Cardiac septum (tissue), 1 donor: ENCODE data around the gene MRPL22. TPM values are rescaled to one million over a fixed set of nuclear protein-coding genes. Genes with fewer than 3 reads are reported as not detected.
"Not testable (repeated sequence)": the region's sequence is repeated elsewhere in the genome, so short reads cannot be mapped to it uniquely, and the experiment has no call there.

Experiments
- DNase-seq: peaks from one replicate; pipeline ENCODE4 v3.0.0-alpha.2; 2020; ENCODE audit warnings: low spot score
- intact Hi-C: fragments of 100-400 bp; cut with DNase I; formaldehyde crosslinking; loops from one replicate; pipeline ENCODE4 v1.14.0; 2022
- total RNA-seq: library from RNA; stranded (reverse); fragmentation: NEBNext Ultra II Directional; extraction: Animal tissue kit (Norgen Biotek cat#: 25700); gene quantifications from one replicate; pipeline ENCODE4 v1.2.1, GENCODE V29; 2021
- donor health status: DM: no; HTN: no; CAD: no.

The MRPL22 gene
- total RNA-seq, 1 donor from 2014 or later = 60.8 TPM

DNA sequence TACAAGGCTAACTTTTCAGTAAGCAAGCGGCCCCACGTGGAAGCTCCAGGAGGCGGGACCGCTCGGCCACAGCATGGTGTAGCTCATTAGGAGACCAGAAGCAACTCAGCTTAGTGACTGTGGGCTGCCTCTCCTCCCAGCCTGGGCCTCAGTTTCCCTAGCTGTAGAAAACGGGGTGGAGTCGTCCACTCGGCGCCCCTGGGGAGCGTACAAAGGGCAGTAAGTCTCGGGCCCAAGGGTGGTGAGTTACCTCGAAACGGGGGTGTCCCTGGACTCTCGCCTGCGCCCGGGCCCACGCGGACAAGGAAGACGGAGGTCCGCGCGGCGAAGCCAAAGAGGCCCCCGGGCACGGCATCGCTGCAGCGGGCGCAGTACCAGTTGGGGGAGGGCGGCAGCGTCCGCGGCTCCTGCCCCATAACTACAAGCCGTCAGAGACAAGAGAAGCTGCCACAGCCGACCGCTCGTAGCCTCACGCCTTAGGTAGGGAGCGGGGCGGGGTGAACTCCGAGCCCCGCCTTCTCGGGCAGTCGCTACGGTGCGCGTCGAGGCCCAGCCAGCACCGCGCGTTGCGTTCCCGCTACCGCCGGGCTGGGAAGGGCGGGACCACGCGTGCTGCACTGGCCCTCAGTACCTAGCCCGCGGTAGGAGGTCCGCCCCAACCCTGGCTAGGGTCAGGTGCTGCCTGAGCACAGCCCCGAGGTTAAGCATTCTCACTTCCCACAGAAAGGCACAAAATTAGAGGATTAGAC lies 3.0 kb upstream of the MRPL22 start, which contains the start of gene GEMIN5:
Gene GEMIN5, minus strand, starts transcription at position 494 of the 749 bp plus-strand sequence. Its CDS starts 78 bp downstream, at position 416.
- peak; percentile 95 for DNase-seq
- intact Hi-C loops = loop anchor here (10.0 kb wide), 1 partner anchor 283 kb away; no protein-coding TSS in a partner anchor

DNA sequence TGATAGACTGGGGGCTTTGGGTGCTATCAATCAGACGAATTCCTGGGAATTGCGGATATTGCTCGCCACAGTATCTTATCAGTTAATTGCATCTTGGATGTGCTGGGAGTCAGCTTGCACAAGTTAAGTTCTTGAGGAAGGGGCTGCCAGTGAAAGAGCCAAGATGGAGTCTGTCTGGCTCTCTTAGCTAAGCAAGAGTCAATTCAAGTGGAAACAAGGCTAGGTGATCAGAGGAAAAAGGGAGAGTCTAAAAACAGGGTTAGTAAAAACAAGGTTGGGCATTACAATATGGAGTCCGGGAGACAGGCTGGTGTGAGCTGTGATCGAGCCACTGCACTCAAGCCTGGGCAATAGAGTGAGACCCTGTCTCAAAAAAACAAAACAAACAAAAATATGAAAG lies 1.5 kb upstream of the MRPL22 start:
- intact Hi-C loops = loop anchor here (10.0 kb wide), 1 partner anchor 285 kb away; no protein-coding TSS in a partner anchor
- not testable (repeated sequence) for DNase-seq

- DNase-seq = no peak
- intact Hi-C loops = no loop called here
Measured at GRCh38 chr5:154940375-154940771, 500 bp upstream of the MRPL22 start.

DNA sequence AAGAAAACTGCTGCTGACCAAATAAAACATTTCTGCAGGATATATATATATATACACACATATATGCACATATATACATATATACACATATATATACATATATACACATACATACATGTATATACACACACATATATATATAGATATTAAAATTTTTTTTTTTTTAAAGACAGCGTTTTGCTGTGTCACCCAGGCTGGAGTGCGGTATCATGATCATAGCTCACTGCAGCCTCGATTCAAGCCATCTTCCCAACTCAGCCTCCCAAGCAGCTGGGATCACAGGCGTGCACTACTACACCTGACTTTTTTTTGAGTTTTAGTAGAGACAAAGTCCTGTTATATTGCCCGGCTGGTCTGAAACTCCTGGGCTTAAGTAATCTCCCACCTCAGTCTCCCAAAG lies 2.7 kb downstream of the MRPL22 start:
- no peak for DNase-seq
- intact Hi-C loops = no loop called here

GRCh38 chr5:154944716-154945115 lies 3.8 kb downstream of the MRPL22 start:
- intact Hi-C loops = no loop called here
- no peak for DNase-seq

DNA sequence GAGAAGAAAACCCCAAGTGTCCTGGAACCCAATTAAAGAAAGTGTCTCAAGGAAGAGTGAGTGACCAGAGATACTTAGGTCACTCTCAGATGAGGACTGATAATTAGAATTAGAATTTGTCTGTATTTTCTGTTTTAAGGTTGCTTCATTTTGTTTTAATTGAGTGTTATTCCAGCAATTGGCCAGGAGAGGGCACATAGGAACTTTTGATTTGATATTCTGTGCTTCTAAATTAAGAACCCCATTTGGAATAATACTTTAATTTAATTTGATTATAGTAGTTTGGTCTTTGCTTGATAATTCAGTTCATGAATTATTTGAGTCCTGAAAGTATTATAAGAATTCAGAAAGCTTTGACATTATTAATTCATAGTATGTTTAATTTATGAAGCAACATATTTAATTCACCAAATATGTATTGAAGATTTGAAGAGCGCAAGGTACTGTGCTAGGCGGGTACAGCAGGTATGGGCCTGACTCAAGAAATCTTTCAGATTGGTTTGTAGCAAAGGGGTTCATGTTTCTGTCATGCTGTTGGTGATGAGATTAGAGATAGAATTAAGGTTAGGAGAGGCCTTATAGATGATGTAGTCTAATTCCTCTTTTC lies 4.9 kb downstream of the MRPL22 start:
- intact Hi-C loops = no loop called here
- DNase-seq = no peak

GRCh38 chr5:154947778-154948177 lies 6.9 kb downstream of the MRPL22 start:
- intact Hi-C loops = no loop called here
- no peak for DNase-seq

DNA sequence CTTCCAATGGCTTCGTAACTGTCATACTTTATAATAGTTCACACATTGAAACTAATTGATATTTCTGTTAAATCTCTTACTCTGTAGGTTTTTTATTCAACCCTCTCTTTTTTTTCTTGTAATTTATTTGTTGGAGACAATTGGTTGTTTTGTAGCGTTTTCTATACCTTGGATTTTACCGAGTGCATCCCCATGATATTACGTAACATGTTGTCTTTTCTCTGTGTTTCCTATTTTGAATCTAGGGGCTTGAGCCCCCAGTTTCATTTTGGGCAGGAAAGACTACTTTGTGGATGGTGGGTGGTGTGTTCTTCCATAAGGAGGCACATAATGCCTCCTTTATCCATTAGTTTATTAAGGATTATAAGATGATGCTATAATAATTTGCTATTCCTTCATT lies 7.4 kb downstream of the MRPL22 start:
- DNase-seq = no peak
- intact Hi-C loops = no loop called here

- no peak for DNase-seq
- intact Hi-C loops = no loop called here
Measured at GRCh38 chr5:154949781-154950180, 8.9 kb downstream of the MRPL22 start.

DNA sequence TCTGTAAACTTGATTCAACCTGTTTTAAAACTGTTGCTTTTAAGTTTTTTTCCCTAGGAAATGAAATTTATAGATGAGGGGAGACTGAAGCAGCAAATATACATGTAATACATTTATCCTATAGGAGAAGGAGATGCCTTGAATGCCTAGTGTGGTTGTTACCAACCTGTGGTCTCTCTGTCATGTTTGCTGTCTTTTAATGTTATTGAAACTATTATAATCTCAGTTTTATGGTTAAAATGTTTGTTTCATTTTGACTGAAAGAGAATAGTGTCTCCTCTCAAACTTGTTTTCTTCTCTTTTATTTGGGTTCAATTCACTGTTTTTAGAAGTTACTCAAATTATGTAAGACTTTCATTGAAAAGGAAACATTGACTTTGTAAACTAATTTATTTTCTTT lies 15.8 kb downstream of the MRPL22 start:
- intact Hi-C loops = no loop called here
- no peak for DNase-seq

DNA sequence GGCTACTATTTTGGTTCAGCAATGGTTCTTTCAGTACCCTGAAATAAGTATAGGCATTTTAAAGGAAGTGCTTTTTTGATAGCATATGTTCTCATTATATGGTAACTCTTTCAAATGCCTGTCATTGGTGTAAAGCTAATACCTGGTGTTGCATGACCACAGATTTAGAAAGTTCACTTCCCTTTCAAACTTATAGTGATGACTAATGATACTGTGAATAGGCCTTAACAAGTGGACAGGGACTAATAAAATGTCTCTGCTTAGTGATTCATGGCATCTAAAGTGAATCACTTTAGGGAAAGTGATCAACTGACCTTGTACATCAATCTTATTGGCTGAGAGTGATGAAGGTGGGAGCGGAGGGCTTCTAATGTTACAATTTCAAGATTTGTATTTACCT lies 21.6 kb downstream of the MRPL22 start:
- no peak for DNase-seq
- intact Hi-C loops = no loop called here

DNA sequence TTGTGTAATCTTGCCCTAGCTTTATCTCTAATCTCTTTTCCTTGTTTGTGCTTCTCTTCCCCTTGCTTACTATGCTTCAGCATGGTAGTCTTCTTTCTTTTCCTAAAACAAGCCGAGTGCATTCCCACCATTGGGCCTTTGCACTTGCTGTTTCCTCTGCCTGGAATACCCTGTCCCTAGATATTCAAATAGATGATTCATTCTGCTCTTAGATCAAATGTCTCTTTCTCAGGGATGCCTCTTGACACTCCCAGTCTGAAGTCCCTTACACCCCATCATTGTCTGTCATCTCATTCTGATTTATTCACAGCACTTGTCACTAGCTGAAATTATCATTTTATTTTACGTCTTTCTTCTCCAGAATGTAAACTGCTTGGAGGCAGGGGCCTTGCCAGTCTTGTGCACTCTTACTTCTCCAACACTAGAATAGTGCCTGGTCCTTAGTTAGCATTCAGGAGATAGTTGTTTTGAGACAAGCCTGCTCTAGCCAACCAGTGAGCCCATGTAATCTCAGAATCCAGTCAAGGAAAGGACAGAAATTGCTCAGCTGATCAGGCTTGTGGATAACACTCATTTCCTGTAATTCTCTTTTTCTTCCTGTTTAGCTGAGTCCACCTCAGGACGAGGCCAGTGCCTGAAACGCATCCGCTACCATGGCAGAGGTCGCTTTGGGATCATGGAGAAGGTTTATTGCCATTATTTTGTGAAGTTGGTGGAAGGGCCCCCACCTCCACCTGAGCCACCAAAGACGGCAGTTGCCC lies 25.4 kb downstream of the MRPL22 start:
- intact Hi-C loops = no loop called here
- DNase-seq = no peak

- DNase-seq = no peak
- intact Hi-C loops = no loop called here
Measured at GRCh38 chr5:154966874-154967273, 26.0 kb downstream of the MRPL22 start.

GRCh38 chr5:154967421-154968024 lies 26.6 kb downstream of the MRPL22 start:
- no peak for DNase-seq
- intact Hi-C loops = no loop called here

GRCh38 chr5:154968953-154969352 lies 28.1 kb downstream of the MRPL22 start:
- intact Hi-C loops = no loop called here
- DNase-seq = no peak

GRCh38 chr5:154970759-154971158 lies 29.9 kb downstream of the MRPL22 start:
- intact Hi-C loops = loop anchor here (5.0 kb wide), 2 partner anchors 167 to 757 kb away; no protein-coding TSS in a partner anchor
- DNase-seq = no peak

DNA sequence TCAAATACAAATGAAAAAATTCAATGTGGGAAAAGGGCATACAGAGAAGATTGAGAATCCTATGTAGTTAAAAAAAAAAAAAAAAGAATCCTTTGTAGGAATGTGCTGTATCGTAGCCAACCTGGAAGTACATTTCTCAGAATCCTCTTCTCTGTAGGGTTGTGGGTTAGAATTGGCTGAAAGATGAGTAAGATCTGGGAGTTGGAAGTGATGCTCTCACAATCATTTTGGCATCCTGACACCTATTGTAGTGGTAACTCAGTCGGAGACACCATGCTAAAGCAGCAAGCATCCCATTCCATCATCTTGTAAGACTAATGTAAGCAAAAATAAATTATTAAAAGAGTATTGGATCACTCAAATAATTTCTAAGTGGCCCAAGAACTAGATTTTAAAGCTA lies 30.6 kb downstream of the MRPL22 start:
- intact Hi-C loops = loop anchor here (5.0 kb wide), 2 partner anchors 166 to 756 kb away; no protein-coding TSS in a partner anchor

GRCh38 chr5:154972476-154973080 lies 31.7 kb downstream of the MRPL22 start:
- intact Hi-C loops = loop anchor here (5.0 kb wide), 2 partner anchors 165 to 755 kb away; no protein-coding TSS in a partner anchor
- no peak for DNase-seq

More for the DNA sequence above, 30.6 kb downstream of the MRPL22 start:
- DNase-seq = no peak

DNA sequence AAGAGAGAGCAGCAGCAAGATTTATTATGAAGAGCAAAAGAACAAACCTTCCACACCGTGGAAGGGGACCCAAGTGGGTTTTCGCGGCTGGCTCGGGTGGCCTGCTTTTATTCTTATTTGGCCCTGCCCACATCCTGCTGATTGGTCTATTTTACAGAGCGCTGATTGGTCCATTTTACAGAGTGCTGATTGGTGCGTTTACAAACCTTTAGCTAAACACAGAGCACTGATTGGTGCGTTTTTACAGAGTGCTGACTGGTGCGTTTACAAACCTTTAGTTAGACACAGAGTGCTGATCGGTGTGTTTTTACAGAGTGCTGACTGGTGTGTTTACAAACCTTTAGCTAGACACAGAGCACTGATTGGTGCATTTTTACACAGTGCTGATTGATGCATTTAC lies 35.2 kb downstream of the MRPL22 start:
- intact Hi-C loops, DNase-seq: not testable (repeated sequence)
